Measurements from ENCODE around the gene TTC36. TPM values are rescaled to one million over a fixed set of nuclear protein-coding genes. Genes with fewer than 3 reads are reported as not detected.
"Not testable (repeated sequence)": the region's sequence is repeated elsewhere in the genome, so short reads cannot be mapped to it uniquely, and the experiment has no call there.

The TTC36 gene
- total RNA-seq, 1 donor from 2014 or later: 0.40 TPM

- DNase-seq (ENCODE audit: low read depth, low spot score): no peak
Observed at GRCh38 chr11:118532091-118532490, 4.8 kb downstream of the TTC36 start.

- DNase-seq (ENCODE audit: low read depth, low spot score): no peak
Observed at GRCh38 chr11:118532852-118533768, 5.8 kb downstream of the TTC36 start.

GRCh38 chr11:118533769-118534729, 6.8 kb downstream of the TTC36 start:
- DNase-seq (ENCODE audit: low read depth, low spot score): no peak

- no peak for DNase-seq (ENCODE audit: low read depth, low spot score)
Observed at GRCh38 chr11:118535261-118535660, 8.0 kb downstream of the TTC36 start.

- DNase-seq (ENCODE audit: low read depth, low spot score): no peak
Observed at GRCh38 chr11:118536726-118537125, 9.5 kb downstream of the TTC36 start.

GRCh38 chr11:118537409-118537980, 10.2 kb downstream of the TTC36 start:
- no peak for DNase-seq (ENCODE audit: low read depth, low spot score)

- no peak for DNase-seq (ENCODE audit: low read depth, low spot score)
Observed at GRCh38 chr11:118544010-118544646, 16.9 kb downstream of the TTC36 start.

GRCh38 chr11:118544647-118545010, 17.4 kb downstream of the TTC36 start:
- no peak for DNase-seq (ENCODE audit: low read depth, low spot score)

- DNase-seq (ENCODE audit: low read depth, low spot score): no peak
Observed at GRCh38 chr11:118545533-118545932, 18.3 kb downstream of the TTC36 start.

GRCh38 chr11:118547132-118547531, 19.9 kb downstream of the TTC36 start:
- DNase-seq (ENCODE audit: low read depth, low spot score): no peak

- no peak for DNase-seq (ENCODE audit: low read depth, low spot score)
Observed at GRCh38 chr11:118552341-118552740, 25.1 kb downstream of the TTC36 start.

- no peak for DNase-seq (ENCODE audit: low read depth, low spot score)
Observed at GRCh38 chr11:118560806-118561205, 33.5 kb downstream of the TTC36 start.

- no peak for DNase-seq (ENCODE audit: low read depth, low spot score)
Observed at GRCh38 chr11:118565051-118565450, 37.8 kb downstream of the TTC36 start.

- no peak for DNase-seq (ENCODE audit: low read depth, low spot score)
Observed at GRCh38 chr11:118569670-118570069, 42.4 kb downstream of the TTC36 start.

GRCh38 chr11:118570787-118571186, 43.5 kb downstream of the TTC36 start:
- DNase-seq (ENCODE audit: low read depth, low spot score): no peak

GRCh38 chr11:118571701-118572060, 44.4 kb downstream of the TTC36 start:
- DNase-seq (ENCODE audit: low read depth, low spot score): not testable (repeated sequence)

- no peak for DNase-seq (ENCODE audit: low read depth, low spot score)
Observed at GRCh38 chr11:118572061-118572980, 45.0 kb downstream of the TTC36 start, which contains the start of gene ARCN1. ARCN1 (plus strand) TSS chr11:118572409; CDS start chr11:118572548, 139 bp downstream.

- DNase-seq (ENCODE audit: low read depth, low spot score): peak; percentile 44
Observed at GRCh38 chr11:118572981-118573550, 45.8 kb downstream of the TTC36 start.

- no peak for DNase-seq (ENCODE audit: low read depth, low spot score)
Observed at GRCh38 chr11:118574636-118575035, 47.4 kb downstream of the TTC36 start.

GRCh38 chr11:118577995-118578394, 50.7 kb downstream of the TTC36 start:
- DNase-seq (ENCODE audit: low read depth, low spot score): not testable (repeated sequence)
